GM12878 (cell line): ENCODE results near the gene IFT81. TPM values are rescaled to one million over a fixed set of nuclear protein-coding genes. Genes with fewer than 3 reads are reported as not detected.

Source experiments
- ATAC-seq: fragments of 200-7000 bp; cut with Tn5 transposase; 3 replicates; pipeline ENCODE4 v1.9.1; 2020; ENCODE audit warnings: mild to moderate bottlenecking, moderate library complexity
- BruUV-seq: library from RNA; stranded (reverse); fragments of 400-500 nt; replicated peaks from 2 replicates; lab custom pipeline; 2021; lab: Mats Ljungman, UMichigan
- CTCF ChIA-PET: fragments of 300-600 bp; sonication (Branson Sonifier 250); formaldehyde crosslinking; extraction: SDS; loops from one replicate; lab custom pipeline; 2021; ENCODE audit warnings: inconsistent platforms; lab: Yijun Ruan, JAX
- POLR2A ChIA-PET: fragments of 350-600 bp; formaldehyde crosslinking; extraction: SDS; loops from one replicate; lab custom pipeline; 2021; ENCODE audit warnings: inconsistent platforms; lab: Charles Lee
- RAD21 ChIA-PET: fragments of 300-600 bp; sonication (Branson Sonifier 250); formaldehyde crosslinking; loops from one replicate; lab custom pipeline; 2023; ENCODE audit warnings: antibody characterized with exemption; ENCODE audit not compliant: unreplicated experiment; lab: Charles Lee
- SMC1A ChIA-PET: fragments of 300-600 bp; sonication (Branson Sonifier 250); formaldehyde crosslinking; loops from one replicate; lab custom pipeline; 2023; ENCODE audit not compliant: unreplicated experiment, uncharacterized antibody; lab: Charles Lee
- DNase-seq: peaks from one replicate; pipeline ENCODE4 v3.0.0-alpha.2; 2011; ENCODE audit warnings: low read depth, low spot score
- FAIRE-seq: peaks from 3 replicates; lab custom pipeline; 2011; peaks lifted over from hg19 to GRCh38; lab: Jason Lieb, UNC
- H2AFZ ChIP-seq: 2 replicates; pipeline ENCODE4 v1.6.0; 2011; ENCODE audit warnings: low read depth, low read length, control low read depth; ENCODE audit not compliant: control insufficient read depth
- H3K27ac ChIP-seq: 2 replicates; pipeline ENCODE4 v1.5.1; 2011; ENCODE audit warnings: control low read depth; ENCODE audit not compliant: control insufficient read depth, insufficient read depth
- H3K27me3 ChIP-seq, 2 experiments: replicated peaks in 1 of 2; 2 replicates each; pipeline versions ENCODE4 v1.6.0 to v1.6.1; 2011; ENCODE audit warnings: low read length in 1 of 2; ENCODE audit not compliant: control insufficient read depth in 2 of 2, insufficient read depth in 2 of 2
- H3K36me3 ChIP-seq, 2 experiments: 2 replicates each; pipeline ENCODE4 v1.5.1; 2011; ENCODE audit warnings: low read length in 1 of 2; ENCODE audit not compliant: control insufficient read depth in 2 of 2, insufficient read depth in 2 of 2
- H3K4me1 ChIP-seq: 2 replicates; pipeline ENCODE4 v1.6.1; 2011; ENCODE audit warnings: mild to moderate bottlenecking, low read length, moderate library complexity, mixed read lengths; ENCODE audit not compliant: control insufficient read depth, insufficient read depth
- H3K4me2 ChIP-seq: 2 replicates; pipeline ENCODE4 v1.6.0; 2011; ENCODE audit warnings: control low read depth; ENCODE audit not compliant: control insufficient read depth, insufficient read depth
- H3K4me3 ChIP-seq: fragments of 200-600 bp; sonication (generic); 2 replicates; pipeline ENCODE4 v1.5.1; 2016
- H3K79me2 ChIP-seq: 2 replicates; pipeline ENCODE4 v1.6.0; 2011; ENCODE audit warnings: low read length; ENCODE audit not compliant: control insufficient read depth, insufficient read depth
- H3K9ac ChIP-seq: 2 replicates; pipeline ENCODE4 v1.8.0; 2011; ENCODE audit warnings: low read length, control low read depth, mixed read lengths; ENCODE audit not compliant: control insufficient read depth, insufficient read depth
- H3K9me3 ChIP-seq: replicated peaks from 3 replicates; pipeline ENCODE4 v1.5.1; 2011; ENCODE audit warnings: mild to moderate bottlenecking, low read length; ENCODE audit not compliant: control insufficient read depth, insufficient read depth
- H4K20me1 ChIP-seq: 2 replicates; pipeline ENCODE4 v1.6.0; 2011; ENCODE audit not compliant: control insufficient read depth, insufficient read depth
- BACH1 ChIP-seq: fragments of 450-650 bp; IDR thresholded peaks from 2 replicates; pipeline ENCODE4 v1.6.1; 2017; ENCODE audit warnings: mild to moderate bottlenecking, borderline replicate concordance
- CEBPZ ChIP-seq: fragments of 150-350 bp; IDR thresholded peaks from 2 replicates; pipeline ENCODE4 v1.6.1; 2016; ENCODE audit warnings: low read depth, low read length
- MYB ChIP-seq: fragments of 150-350 bp; IDR thresholded peaks from 2 replicates; pipeline ENCODE4 v1.6.1; 2014; ENCODE audit warnings: mild to moderate bottlenecking, low read depth, low read length, borderline replicate concordance
- SIN3A ChIP-seq: IDR thresholded peaks from 2 replicates; pipeline ENCODE4 v1.6.1; 2012; ENCODE audit warnings: low read depth, low read length, improper control_type of control experiment
- SREBF2 ChIP-seq: IDR thresholded peaks from 2 replicates; pipeline ENCODE4 v1.6.1; 2012; ENCODE audit warnings: mild to moderate bottlenecking, low read length
- STAT3 ChIP-seq: IDR thresholded peaks from 2 replicates; pipeline ENCODE4 v1.6.1; 2011; ENCODE audit warnings: low read depth, low read length, improper control_type of control experiment
- TBL1XR1 ChIP-seq: IDR thresholded peaks from 2 replicates; pipeline ENCODE4 v1.6.1; 2012; ENCODE audit warnings: low read depth, low read length, improper control_type of control experiment
- ZBTB40 ChIP-seq: fragments of 450-650 bp; IDR thresholded peaks from 2 replicates; pipeline ENCODE4 v1.6.1; 2016; ENCODE audit warnings: mild to moderate bottlenecking, moderate library complexity, borderline replicate concordance
- ZSCAN29 ChIP-seq: fragments of 450-650 bp; IDR thresholded peaks from 2 replicates; pipeline ENCODE4 v1.6.1; 2017; ENCODE audit warnings: mild to moderate bottlenecking, moderate library complexity
- WGBS: methylation state at CpG from one replicate; pipeline ENCODE4 v1.1.6; 2016; ENCODE audit warnings: low lambda C conversion rate; ENCODE audit not compliant: insufficient replicate concordance, insufficient coverage; ENCODE audit errors: missing lambda C conversion rate; 5-methylcytosine and 5-hydroxymethylcytosine counted together
- in situ Hi-C: fragments of 300-500 bp; cut with MboI; formaldehyde crosslinking; loops from 9 replicates; pipeline ENCODE4 v1.14.3; 2018; ENCODE audit warnings: mixed read lengths
- intact Hi-C: fragments of 100-400 bp; cut with micrococcal nuclease; formaldehyde crosslinking; loops from one replicate; pipeline ENCODE4 v1.14.2; 2022; ENCODE audit not compliant: unreplicated experiment
- polyA plus RNA-seq, 11 experiments: library from polyadenylated mRNA; depleted of rRNA in 4 of 11; unstranded in 6 of 11; stranded (reverse) in 5 of 11; fragments of >200 nt; fragmentation: Nextera tagmentation in 4 of 11; fragmentation: Illumina TruSeq in 1 of 11; extraction: Ambion mirVana in 4 of 11; extraction: Trizol in 1 of 11; gene quantifications; 1 replicate in 1 of 11; 2 replicates in 10 of 11; pipeline versions ENCODE4 v1.2.1 to v1.2.3, GENCODE V29; 2011 to 2016; ENCODE audit warnings: inconsistent platforms in 2 of 11, missing spikeins in 2 of 11, low read depth in 1 of 11
- total RNA-seq, 4 experiments: library from RNA; depleted of rRNA in 3 of 4; stranded (reverse); fragments of >200 nt in 3 of 4; fragmentation: Illumina TruSeq in 1 of 4; extraction: Trizol in 1 of 4; gene quantifications; 2 replicates each; pipeline versions ENCODE4 v1.2.1 to v1.2.3, GENCODE V29; 2013 to 2021
- TF ChIP-seq, protein P1 (sequence below): IDR thresholded peaks from 2 replicates; pipeline ENCODE4 v1.6.1; 2011; ENCODE audit warnings: borderline replicate concordance, low read depth, mild to moderate bottlenecking, moderate library complexity, mixed read lengths, low read length; ENCODE audit not compliant: insufficient read depth; ENCODE audit errors: extremely low read length
- TF ChIP-seq, protein P2 (sequence below): fragments of 450-650 bp; IDR thresholded peaks from 2 replicates; pipeline ENCODE4 v1.6.1; 2017; ENCODE audit warnings: borderline replicate concordance

The IFT81 gene
- total and polyA plus RNA-seq, 10 of the 15 experiments (the other 5 are each of a cell fraction or from before 2014, with no cell fraction given) = 4.1 to 9.9 (median 5.6) TPM

DNA sequence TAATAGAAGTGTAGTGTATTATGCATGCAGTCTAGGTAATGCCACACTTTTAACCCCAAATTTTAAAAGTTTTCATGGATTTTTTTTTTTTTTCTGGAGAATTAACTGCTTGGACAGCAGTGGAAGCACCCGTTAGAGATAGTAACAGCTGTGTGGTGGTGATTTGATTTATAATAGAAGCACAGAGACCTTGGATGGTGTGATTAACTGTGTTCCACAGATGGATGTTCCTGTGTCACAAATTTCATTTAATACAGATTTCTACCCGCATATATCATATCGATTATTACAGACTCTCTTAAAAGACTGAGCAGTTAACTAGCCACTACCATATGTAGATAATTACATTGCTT is 47.0 kb downstream of the IFT81 start (continued):
- TF ChIP-seq CEBPZ (no peak), SIN3A (no peak), ZBTB40 (no peak)

GRCh38 chr12:110171636-110172035 is 47.5 kb downstream of the IFT81 start:
- 86% methylated on average over 4 of the region's 4 CpGs for WGBS
- H3K27ac ChIP-seq = no peak overlapping the region
- SMC1A ChIA-PET = no interaction called here
- no peak overlapping the region for H3K9ac ChIP-seq
- no peak for DNase-seq
- no TSS peak for BruUV-seq
- H3K4me2 ChIP-seq = no peak overlapping the region
- FAIRE-seq = no peak
- POLR2A ChIA-PET = interaction anchor here (0.6 kb wide), 1 partner anchor 117 kb away, joined by 7 read pairs; no protein-coding TSS in a partner anchor
- no peaks in the 10 kb centered on the region for H4K20me1 ChIP-seq
- H2AFZ ChIP-seq = no peak overlapping the region
- in situ Hi-C loops = no loop called here
- H3K79me2 ChIP-seq = no peaks in the 10 kb centered on the region
- no peak overlapping the region for H3K4me3 ChIP-seq
- intact Hi-C loops = no loop called here
- RAD21 ChIA-PET = no interaction called here
- CTCF ChIA-PET = no interaction called here
- no peaks in the 10 kb centered on the region for H3K9me3 ChIP-seq
- TF ChIP-seq ZSCAN29 = no peak
- TF ChIP-seq TBL1XR1 = no peak
- no peak for TF ChIP-seq BACH1
- TF ChIP-seq, protein P1, sequence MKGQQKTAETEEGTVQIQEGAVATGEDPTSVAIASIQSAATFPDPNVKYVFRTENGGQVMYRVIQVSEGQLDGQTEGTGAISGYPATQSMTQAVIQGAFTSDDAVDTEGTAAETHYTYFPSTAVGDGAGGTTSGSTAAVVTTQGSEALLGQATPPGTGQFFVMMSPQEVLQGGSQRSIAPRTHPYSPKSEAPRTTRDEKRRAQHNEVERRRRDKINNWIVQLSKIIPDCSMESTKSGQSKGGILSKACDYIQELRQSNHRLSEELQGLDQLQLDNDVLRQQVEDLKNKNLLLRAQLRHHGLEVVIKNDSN = no peak
- TF ChIP-seq, protein P2, sequence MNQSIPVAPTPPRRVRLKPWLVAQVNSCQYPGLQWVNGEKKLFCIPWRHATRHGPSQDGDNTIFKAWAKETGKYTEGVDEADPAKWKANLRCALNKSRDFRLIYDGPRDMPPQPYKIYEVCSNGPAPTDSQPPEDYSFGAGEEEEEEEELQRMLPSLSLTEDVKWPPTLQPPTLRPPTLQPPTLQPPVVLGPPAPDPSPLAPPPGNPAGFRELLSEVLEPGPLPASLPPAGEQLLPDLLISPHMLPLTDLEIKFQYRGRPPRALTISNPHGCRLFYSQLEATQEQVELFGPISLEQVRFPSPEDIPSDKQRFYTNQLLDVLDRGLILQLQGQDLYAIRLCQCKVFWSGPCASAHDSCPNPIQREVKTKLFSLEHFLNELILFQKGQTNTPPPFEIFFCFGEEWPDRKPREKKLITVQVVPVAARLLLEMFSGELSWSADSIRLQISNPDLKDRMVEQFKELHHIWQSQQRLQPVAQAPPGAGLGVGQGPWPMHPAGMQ = no peak
- no peak for TF ChIP-seq SREBF2
- no peak for TF ChIP-seq MYB
- no peak for TF ChIP-seq STAT3
- H3K36me3 ChIP-seq = no peaks in the 10 kb centered on the region
- no peaks in the 10 kb centered on the region for H3K4me1 ChIP-seq
- no peaks in the 10 kb centered on the region for H3K27me3 ChIP-seq
- no peak for ATAC-seq
